AG08395 (cell line): Measurements from ENCODE around the gene DENND1A.
A peak's percentile ranks its signal among the peaks of the same experiment; 100 is the strongest.
"Not testable (repeated sequence)": the region's sequence is repeated elsewhere in the genome, so short reads cannot be mapped to it uniquely, and the experiment has no call there.

ENCODE experiments used
- DNase-seq: peaks from one replicate; pipeline ENCODE4 v3.0.0; 2012; ENCODE audit warnings: mixed read lengths, low spot score

Gene DENND1A

GRCh38 chr9:123771690-123772089 lies 158.2 kb downstream of the DENND1A start:
- no peak for DNase-seq

- peak; percentile 33 for DNase-seq
Observed at GRCh38 chr9:123769719-123770118, 160.2 kb downstream of the DENND1A start.

GRCh38 chr9:123763910-123764588 lies 165.9 kb downstream of the DENND1A start:
- DNase-seq = peak; percentile 58

- DNase-seq = no peak
Observed at GRCh38 chr9:123761905-123762605, 167.9 kb downstream of the DENND1A start.

GRCh38 chr9:123757960-123758359 lies 172.0 kb downstream of the DENND1A start:
- no peak for DNase-seq

GRCh38 chr9:123757547-123757946 lies 172.4 kb downstream of the DENND1A start:
- no peak for DNase-seq

- no peak for DNase-seq
Observed at GRCh38 chr9:123756484-123757106, 173.3 kb downstream of the DENND1A start.

- no peak for DNase-seq
Observed at GRCh38 chr9:123753669-123754258, 176.2 kb downstream of the DENND1A start.

- DNase-seq = no peak
Observed at GRCh38 chr9:123753016-123753415, 176.9 kb downstream of the DENND1A start.

- DNase-seq = no peak
Observed at GRCh38 chr9:123749580-123750202, 180.2 kb downstream of the DENND1A start.

- DNase-seq = no peak
Observed at GRCh38 chr9:123746765-123747164, 183.2 kb downstream of the DENND1A start.

- no peak for DNase-seq
Observed at GRCh38 chr9:123745933-123746332, 184.0 kb downstream of the DENND1A start.

GRCh38 chr9:123745451-123745850 lies 184.5 kb downstream of the DENND1A start:
- DNase-seq = no peak

- no peak for DNase-seq
Observed at GRCh38 chr9:123743737-123744136, 186.2 kb downstream of the DENND1A start.

GRCh38 chr9:123742009-123742767 lies 187.7 kb downstream of the DENND1A start:
- no peak for DNase-seq

GRCh38 chr9:123741214-123741613 lies 188.7 kb downstream of the DENND1A start:
- no peak for DNase-seq

GRCh38 chr9:123739902-123740301 lies 190.0 kb downstream of the DENND1A start:
- DNase-seq = no peak

- no peak for DNase-seq
Observed at GRCh38 chr9:123739387-123739786, 190.5 kb downstream of the DENND1A start.

- DNase-seq = no peak
Observed at GRCh38 chr9:123738648-123739047, 191.3 kb downstream of the DENND1A start.

GRCh38 chr9:123735376-123735775 lies 194.6 kb downstream of the DENND1A start:
- DNase-seq = no peak

- DNase-seq = not testable (repeated sequence)
Observed at GRCh38 chr9:123728571-123728970, 201.4 kb downstream of the DENND1A start.

- no peak for DNase-seq
Observed at GRCh38 chr9:123727332-123727731, 202.6 kb downstream of the DENND1A start.
